ENCODE measurements around the gene ADAMTS12.

DNA sequence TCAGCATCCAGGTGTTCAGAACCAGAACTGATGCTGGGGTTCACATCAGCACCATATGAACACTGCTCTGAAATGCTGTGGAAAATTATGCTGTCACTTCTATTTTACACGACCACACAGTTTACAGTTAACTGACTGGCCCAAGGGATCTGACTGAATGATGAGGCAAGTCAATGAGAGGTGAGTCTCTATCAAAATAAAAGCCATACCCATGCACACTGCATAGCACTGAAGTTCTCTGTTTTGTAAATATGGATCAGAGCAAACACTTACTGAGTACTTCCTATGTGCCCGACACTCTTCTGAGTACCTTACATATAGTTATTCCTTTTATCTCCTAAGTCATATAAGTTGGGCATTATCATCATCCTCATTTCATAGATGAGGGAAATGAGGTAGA, 328.3 kb downstream of the ADAMTS12 start:
- TF ChIP-seq, protein P1, sequence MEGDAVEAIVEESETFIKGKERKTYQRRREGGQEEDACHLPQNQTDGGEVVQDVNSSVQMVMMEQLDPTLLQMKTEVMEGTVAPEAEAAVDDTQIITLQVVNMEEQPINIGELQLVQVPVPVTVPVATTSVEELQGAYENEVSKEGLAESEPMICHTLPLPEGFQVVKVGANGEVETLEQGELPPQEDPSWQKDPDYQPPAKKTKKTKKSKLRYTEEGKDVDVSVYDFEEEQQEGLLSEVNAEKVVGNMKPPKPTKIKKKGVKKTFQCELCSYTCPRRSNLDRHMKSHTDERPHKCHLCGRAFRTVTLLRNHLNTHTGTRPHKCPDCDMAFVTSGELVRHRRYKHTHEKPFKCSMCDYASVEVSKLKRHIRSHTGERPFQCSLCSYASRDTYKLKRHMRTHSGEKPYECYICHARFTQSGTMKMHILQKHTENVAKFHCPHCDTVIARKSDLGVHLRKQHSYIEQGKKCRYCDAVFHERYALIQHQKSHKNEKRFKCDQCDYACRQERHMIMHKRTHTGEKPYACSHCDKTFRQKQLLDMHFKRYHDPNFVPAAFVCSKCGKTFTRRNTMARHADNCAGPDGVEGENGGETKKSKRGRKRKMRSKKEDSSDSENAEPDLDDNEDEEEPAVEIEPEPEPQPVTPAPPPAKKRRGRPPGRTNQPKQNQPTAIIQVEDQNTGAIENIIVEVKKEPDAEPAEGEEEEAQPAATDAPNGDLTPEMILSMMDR (conservative IDR thresholded peaks at IDR 0.05; ENCODE audit: low read length): no peak
- TF ChIP-seq EZH2phosphoT487 (IDR thresholded peaks at IDR 0.05; ENCODE audit: borderline replicate concordance, low read depth, low read length): no peak

All from OCI-LY7 (cell line).